ENCODE measurements around the gene ARID5B. TPM values are rescaled to one million over a fixed set of nuclear protein-coding genes. Genes with fewer than 3 reads are reported as not detected.

ARID5B gene
- polyA plus RNA-seq, 4 donors: 45.0 to 57.3 (median 51.7) TPM

DNA sequence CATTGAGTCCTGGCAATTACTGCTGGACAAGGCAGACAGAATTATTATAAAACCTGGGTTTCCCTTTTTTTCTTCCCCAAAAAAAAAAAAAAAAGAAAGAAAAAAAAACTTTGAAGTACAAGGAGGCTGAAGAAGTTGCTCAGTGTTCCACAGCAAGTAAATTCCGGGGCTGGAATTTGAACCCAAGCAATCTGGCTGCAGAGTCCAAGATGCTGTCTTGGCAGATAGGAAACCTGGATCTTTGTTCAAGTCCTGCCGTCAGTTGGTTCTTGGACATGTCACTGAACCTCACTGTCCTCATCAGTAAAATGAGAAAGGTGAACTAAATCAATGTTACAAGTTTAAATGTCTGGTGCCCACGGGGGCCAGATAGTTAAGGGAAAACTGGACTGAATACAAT, 35.3 kb downstream of the ARID5B start:
- no peak for DNase-seq (ENCODE audit: low read depth in 4 of 4, low spot score in 2 of 4)

DNA sequence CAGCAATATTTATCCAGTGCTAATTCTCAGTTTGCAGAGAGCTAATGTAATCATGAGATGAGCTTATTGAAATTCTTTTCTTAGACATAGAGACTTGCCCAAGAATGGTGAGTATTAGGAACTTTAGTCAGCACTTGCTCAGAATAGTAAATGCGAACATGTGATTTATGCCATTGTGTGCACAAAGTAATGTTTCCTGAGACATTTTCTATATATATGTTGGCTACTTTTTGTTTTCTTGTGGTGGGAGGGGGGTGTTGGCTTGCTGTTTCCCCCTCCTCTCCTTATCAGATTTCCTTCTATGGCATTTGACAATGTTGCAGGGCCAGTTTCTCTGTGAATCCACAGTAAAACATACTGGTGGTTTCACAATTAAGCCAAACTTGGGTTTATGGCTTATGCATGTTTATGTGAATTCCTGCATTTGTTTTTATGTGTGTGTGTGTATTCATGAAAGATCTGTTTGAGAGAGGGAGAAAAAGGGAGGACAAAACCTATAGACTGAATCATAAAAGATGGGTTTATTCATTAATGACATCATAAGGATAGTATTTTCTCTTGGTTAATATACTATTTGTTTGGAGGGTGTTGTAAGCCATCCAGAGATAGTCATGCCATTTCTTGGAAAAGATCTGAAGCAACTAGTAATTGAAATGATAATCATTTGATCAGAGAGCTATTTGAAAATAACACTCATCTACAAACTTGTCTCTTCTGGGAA, 36.3 kb downstream of the ARID5B start:
- DNase-seq (ENCODE audit: low read depth in 4 of 4, low spot score in 2 of 4): no peak

- no peak for DNase-seq (ENCODE audit: low read depth in 4 of 4, low spot score in 2 of 4)
Observed at GRCh38 chr10:61939902-61940301, 38.4 kb downstream of the ARID5B start.

DNA sequence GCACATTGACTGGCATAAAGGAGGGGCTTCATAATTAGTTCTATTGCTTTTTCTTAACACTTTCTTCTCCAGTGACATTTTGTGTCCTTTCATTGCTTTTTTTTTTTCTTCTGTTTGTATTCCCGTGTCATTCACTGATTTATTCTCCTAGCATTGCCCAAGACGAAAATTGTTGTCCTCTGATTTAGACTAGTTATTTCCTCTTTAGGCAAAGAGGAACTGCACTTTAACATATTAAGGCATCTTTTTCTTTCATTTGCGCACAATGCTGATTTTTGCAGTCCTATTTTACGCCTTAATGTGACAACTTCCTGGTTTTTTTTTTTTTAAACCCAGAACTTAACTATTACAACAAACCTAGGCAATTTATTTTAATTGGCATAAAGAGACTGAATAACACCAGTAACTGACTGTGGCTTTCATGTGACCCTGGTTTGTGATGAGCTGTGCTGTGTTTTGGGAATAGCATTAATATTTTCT, 39.7 kb downstream of the ARID5B start:
- no peak for DNase-seq (ENCODE audit: low read depth in 4 of 4, low spot score in 2 of 4)

DNA sequence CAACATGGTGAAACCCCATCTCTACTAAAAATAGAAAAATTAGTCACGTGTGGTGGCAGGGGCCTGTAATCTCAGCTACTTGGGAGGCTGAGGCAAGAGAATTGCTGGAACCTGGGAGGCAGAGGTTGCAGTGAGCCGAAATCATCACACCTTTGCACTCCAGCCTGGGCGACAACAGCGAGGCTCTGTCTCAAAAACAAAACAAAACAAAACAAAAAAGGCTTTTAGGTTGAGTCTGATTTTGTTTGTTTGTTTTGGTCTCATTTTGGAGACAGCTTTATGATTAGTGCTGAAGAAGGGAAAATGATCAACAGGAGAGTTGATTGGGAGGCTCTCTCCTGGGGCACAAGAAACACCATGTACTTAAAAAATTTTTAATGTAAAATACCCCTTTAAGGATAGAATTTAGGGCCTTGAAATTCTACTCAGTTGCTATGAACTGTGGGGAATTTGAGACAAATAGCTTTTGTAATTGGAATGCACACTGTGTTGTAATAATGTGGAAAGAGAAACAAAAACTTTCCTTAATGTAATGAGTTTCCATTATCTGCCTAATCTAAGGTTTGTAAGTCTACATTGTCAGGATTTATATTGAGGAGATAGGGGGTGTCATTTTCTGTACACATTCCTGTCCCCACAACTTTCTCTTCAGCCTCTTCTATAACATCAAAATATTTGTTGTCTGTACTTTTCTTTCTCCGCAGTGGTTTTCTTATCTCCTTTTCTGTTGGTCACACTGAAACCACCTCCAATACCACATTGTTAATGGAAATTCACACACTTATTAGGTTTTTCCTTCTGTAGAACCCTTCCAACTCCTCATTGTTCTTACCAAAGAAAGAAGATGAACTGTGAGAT, 41.3 kb downstream of the ARID5B start:
- DNase-seq (ENCODE audit: low read depth in 4 of 4, low spot score in 2 of 4): no peak

- DNase-seq (ENCODE audit: low read depth in 4 of 4, low spot score in 2 of 4): no peak
Observed at GRCh38 chr10:61943674-61944378, 42.3 kb downstream of the ARID5B start.

GRCh38 chr10:61944410-61945147, 43.1 kb downstream of the ARID5B start:
- DNase-seq (ENCODE audit: low read depth in 4 of 4, low spot score in 2 of 4): no peak

GRCh38 chr10:61949687-61950086, 48.2 kb downstream of the ARID5B start:
- DNase-seq (ENCODE audit: low read depth in 4 of 4, low spot score in 2 of 4): no peak

- DNase-seq (ENCODE audit: low read depth in 4 of 4, low spot score in 2 of 4): no peak
Observed at GRCh38 chr10:61950449-61951143, 49.1 kb downstream of the ARID5B start.

DNA sequence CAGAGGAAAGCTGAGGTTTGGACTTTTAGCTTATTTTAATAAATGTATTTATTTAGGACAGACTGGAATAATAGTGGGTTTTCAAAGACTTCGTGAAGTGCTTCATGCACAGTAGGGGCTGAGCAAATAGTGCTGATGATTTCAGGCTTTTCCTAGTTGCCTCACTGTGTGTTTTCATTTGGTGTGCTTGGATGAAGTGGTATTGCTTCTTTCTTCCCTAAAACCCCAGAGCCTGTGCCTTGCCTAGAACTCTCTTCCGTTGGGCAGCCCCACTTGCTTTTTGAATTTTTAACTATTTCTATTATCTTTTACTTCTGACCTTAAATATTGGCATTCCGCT, 49.6 kb downstream of the ARID5B start:
- DNase-seq (ENCODE audit: low read depth in 4 of 4, low spot score in 2 of 4): no peak

- DNase-seq (ENCODE audit: low read depth in 4 of 4, low spot score in 2 of 4): no peak
Observed at GRCh38 chr10:61952028-61952674, 50.7 kb downstream of the ARID5B start.

- DNase-seq (ENCODE audit: low read depth in 4 of 4, low spot score in 2 of 4): no peak
Observed at GRCh38 chr10:61953183-61953582, 51.7 kb downstream of the ARID5B start.

DNA sequence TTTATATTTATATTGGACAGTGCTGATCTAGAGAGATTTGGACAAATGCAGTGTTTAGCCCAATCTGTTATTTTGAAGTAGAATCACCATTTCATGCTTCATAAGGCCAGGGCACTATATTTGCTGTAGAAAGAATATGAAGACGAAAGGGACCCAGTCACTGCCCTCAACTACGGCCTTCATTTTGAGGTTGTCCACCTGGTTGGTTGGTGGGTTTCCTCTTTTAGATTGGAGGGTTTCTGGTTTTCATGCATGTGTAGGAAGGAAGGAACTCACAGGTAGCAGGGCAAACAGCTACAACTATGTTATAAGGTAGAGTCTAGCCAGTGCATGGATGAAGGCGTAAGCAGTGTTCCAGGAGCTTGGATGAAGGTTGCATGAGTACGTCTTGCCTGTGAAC, 56.3 kb downstream of the ARID5B start:
- DNase-seq (ENCODE audit: low read depth in 4 of 4, low spot score in 2 of 4): no peak

DNA sequence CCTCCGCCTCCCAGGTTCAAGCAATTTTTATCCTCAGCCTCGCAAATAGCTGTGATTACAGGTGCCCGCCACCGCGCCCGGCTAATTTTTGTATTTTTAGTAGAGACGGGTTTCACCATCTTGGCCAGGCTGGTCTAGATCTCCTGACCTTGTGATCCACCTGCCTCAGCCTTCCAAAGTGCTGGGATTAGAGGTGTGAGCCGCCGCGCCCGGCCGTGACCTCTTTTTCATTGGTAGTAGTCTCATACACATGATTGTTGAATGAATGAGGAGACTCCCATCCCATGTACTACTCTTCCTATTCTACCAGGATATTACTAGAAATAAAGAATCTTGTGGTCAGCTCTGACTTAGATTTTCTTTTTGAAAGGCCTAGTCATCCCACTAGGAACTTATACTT, 56.8 kb downstream of the ARID5B start:
- no peak for DNase-seq (ENCODE audit: low read depth in 4 of 4, low spot score in 2 of 4)

GRCh38 chr10:61958805-61959204, 57.3 kb downstream of the ARID5B start:
- DNase-seq (ENCODE audit: low read depth in 4 of 4, low spot score in 2 of 4): no peak

GRCh38 chr10:61959814-61960213, 58.3 kb downstream of the ARID5B start:
- DNase-seq (ENCODE audit: low read depth in 4 of 4, low spot score in 2 of 4): no peak

DNA sequence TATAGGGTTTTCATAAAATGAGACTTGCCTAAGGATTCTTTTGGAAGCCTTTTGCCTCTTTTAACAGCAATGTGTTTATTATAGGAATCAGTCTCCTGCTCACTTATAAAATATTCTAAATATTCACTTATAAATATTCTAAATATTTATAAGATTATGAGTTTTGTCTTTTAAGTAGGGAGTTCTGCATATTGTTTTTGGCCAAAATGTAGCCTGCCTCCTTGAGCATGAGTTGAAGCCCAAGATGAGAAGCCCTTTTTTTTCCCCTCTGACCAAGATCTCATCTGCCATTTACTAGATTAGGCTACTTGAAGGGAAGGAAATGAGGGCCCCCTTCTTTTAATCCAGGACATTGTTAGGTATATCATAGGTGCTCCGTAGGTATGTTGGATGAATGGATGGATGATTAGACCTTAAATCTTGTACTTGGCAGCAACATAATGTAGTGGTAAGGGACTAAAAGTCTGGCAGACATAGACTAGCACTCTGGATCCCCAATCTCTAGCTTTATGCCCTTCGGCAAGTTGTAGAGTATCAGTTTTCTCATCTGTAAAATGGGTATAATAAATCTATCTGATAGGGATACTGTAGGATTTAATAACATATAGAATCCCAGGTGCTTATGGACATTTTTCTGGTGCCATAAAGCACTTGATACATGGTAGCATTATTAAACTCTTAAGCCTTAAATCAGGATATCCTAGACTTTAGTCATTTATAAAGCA, 59.1 kb downstream of the ARID5B start:
- no peak for DNase-seq (ENCODE audit: low read depth in 4 of 4, low spot score in 2 of 4)

GRCh38 chr10:61961278-61961677, 59.8 kb downstream of the ARID5B start:
- no peak for DNase-seq (ENCODE audit: low read depth in 4 of 4, low spot score in 2 of 4)

DNA sequence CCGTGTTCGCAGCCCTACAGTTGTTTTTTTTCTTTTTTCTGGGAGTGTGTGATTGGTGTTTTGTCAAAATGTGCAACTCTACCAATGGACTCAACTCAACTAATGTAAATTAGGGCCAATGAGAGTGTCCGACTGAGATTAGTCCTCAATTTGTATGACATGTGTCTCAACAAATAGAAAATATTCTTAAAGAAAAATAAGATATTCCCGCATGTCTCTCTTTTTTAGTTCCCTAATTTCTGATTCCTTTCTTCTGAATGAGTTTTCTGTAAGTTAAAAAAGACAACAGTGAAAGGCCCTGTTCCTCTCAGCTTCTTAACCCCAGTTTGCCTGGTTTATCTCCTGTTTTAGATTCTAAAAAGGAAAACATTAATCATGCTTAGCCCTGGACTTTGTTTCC, 61.5 kb downstream of the ARID5B start:
- DNase-seq (ENCODE audit: low read depth in 4 of 4, low spot score in 2 of 4): no peak

Data from left renal cortex interstitium (tissue), 4 donors.